H1 (cell line): ENCODE measurements around the gene SHROOM2.

ENCODE experiments used
- BCL11A ChIP-seq, 2 experiments: IDR thresholded peaks; one replicate each; pipeline ENCODE4 v1.6.1; 2011; ENCODE audit warnings: low read depth in 2 of 2, low read length in 2 of 2, mild to moderate bottlenecking in 2 of 2
- KDM1A ChIP-seq: fragments of 200-600, 300-600 bp; sonication (generic); IDR thresholded peaks from 2 replicates; pipeline ENCODE4 v1.7.1; 2016; ENCODE audit warnings: mild to moderate bottlenecking, low read length, borderline replicate concordance
- NANOG ChIP-seq: IDR thresholded peaks from 2 replicates; pipeline ENCODE4 v1.6.1; 2011; ENCODE audit warnings: low read length, low read depth, mild to moderate bottlenecking, inconsistent platforms; ENCODE audit not compliant: insufficient read depth, poor library complexity, severe bottlenecking
- NRF1 ChIP-seq: IDR thresholded peaks from 2 replicates; pipeline ENCODE4 v1.6.1; 2011; ENCODE audit warnings: mild to moderate bottlenecking, low read depth, low read length, improper control_type of control experiment
- POLR2A ChIP-seq, 2 experiments: IDR thresholded peaks; 1 replicate in 1 of 2; 2 replicates in 1 of 2; pipeline ENCODE4 v1.6.1; 2011; ENCODE audit warnings: low read depth in 2 of 2, low read length in 2 of 2, mild to moderate bottlenecking in 2 of 2; ENCODE audit errors: control extremely low read depth in 1 of 2
- TF ChIP-seq, protein P1 (sequence below), 3 experiments: IDR thresholded peaks; 1 replicate in 2 of 3; 2 replicates in 1 of 3; pipeline versions ENCODE4 v1.5.1 to v1.6.1; 2011; ENCODE audit warnings: low read length in 3 of 3, mild to moderate bottlenecking in 3 of 3, inconsistent platforms in 2 of 3, low read depth in 1 of 3, moderate library complexity in 1 of 3; ENCODE audit not compliant: insufficient read depth in 1 of 3; ENCODE audit errors: control extremely low read depth in 1 of 3
- TF ChIP-seq, protein P2 (sequence below): IDR thresholded peaks from 2 replicates; pipeline ENCODE4 v1.6.1; 2011; ENCODE audit warnings: low read depth, mild to moderate bottlenecking, low read length; ENCODE audit not compliant: insufficient read depth

DNA sequence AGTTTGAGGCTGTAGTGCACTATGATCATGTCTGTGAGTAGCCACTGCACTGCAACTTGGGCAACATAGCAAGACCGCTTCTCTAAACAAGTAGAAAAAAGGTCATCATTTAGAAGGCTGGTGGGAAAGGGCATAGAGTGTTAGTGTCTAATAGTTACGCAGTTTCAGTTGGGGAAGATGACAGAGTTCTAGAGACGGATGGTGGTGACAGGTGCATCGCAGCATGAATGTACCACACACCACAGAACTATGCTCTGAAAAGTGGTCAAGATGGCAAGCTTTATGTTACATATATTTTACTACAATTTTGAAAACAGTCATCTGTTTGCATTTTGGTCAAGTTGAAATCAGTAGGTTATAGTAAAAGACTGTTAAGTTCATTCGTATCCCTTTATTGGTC is 157.2 kb downstream of the SHROOM2 start:
- TF ChIP-seq NANOG (no peak), POLR2A (IDR thresholded peaks at IDR 0.05; ENCODE audit: control extremely low read depth in 1 of 2, low read depth in 2 of 2, low read length in 2 of 2) (no peak), BCL11A (IDR thresholded peaks at IDR 0.05; ENCODE audit: low read depth in 2 of 2, low read length in 2 of 2) (no peak), NRF1 (no peak), KDM1A (no peak)
- TF ChIP-seq, protein P1, sequence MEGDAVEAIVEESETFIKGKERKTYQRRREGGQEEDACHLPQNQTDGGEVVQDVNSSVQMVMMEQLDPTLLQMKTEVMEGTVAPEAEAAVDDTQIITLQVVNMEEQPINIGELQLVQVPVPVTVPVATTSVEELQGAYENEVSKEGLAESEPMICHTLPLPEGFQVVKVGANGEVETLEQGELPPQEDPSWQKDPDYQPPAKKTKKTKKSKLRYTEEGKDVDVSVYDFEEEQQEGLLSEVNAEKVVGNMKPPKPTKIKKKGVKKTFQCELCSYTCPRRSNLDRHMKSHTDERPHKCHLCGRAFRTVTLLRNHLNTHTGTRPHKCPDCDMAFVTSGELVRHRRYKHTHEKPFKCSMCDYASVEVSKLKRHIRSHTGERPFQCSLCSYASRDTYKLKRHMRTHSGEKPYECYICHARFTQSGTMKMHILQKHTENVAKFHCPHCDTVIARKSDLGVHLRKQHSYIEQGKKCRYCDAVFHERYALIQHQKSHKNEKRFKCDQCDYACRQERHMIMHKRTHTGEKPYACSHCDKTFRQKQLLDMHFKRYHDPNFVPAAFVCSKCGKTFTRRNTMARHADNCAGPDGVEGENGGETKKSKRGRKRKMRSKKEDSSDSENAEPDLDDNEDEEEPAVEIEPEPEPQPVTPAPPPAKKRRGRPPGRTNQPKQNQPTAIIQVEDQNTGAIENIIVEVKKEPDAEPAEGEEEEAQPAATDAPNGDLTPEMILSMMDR (IDR thresholded peaks at IDR 0.05; ENCODE audit: control extremely low read depth in 1 of 3, insufficient read depth in 1 of 3, low read depth in 1 of 3, low read length in 3 of 3): no peak
- TF ChIP-seq, protein P2, sequence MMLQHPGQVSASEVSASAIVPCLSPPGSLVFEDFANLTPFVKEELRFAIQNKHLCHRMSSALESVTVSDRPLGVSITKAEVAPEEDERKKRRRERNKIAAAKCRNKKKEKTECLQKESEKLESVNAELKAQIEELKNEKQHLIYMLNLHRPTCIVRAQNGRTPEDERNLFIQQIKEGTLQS: no peak
